ENCODE data around the gene EXOC3L4.

GRCh38 chr14:103059556-103059955, 35.0 kb upstream of the EXOC3L4 start:
- TF ChIP-seq CTCF (IDR thresholded peaks at IDR 0.05; ENCODE audit: insufficient read depth, low read depth, low read length) = no peak
- TF ChIP-seq EZH2 (IDR thresholded peaks at IDR 0.05; ENCODE audit: insufficient read depth, low read length) = no peak

Measured in astrocyte (in vitro differentiated cells and primary cell).